Osteoblast (primary cell): ENCODE results near the gene PLEKHG4B. TPM values are rescaled to one million over a fixed set of nuclear protein-coding genes. Genes with fewer than 3 reads are reported as not detected.

Experiments
- DNase-seq: peaks from one replicate; pipeline ENCODE4 v3.0.0; 2011; ENCODE audit warnings: low spot score, mixed read lengths; ENCODE audit not compliant: insufficient read length; ENCODE audit errors: missing footprints
- H2AFZ ChIP-seq: 2 replicates; pipeline ENCODE4 v1.6.0; 2011; ENCODE audit warnings: mild to moderate bottlenecking, low read length
- H3K27ac ChIP-seq: 2 replicates; pipeline ENCODE4 v1.5.1; 2011; ENCODE audit warnings: mild to moderate bottlenecking, low read depth, low read length, moderate library complexity
- H3K27me3 ChIP-seq: 2 replicates; pipeline ENCODE4 v1.6.0; 2012; ENCODE audit warnings: mild to moderate bottlenecking, control low read depth, inconsistent platforms, low read length, moderate library complexity; ENCODE audit not compliant: insufficient read depth
- H3K36me3 ChIP-seq: 2 replicates; pipeline ENCODE4 v1.5.1; 2011; ENCODE audit warnings: mild to moderate bottlenecking, low read length, control low read depth, moderate library complexity; ENCODE audit not compliant: insufficient read depth
- H3K4me1 ChIP-seq: 2 replicates; pipeline ENCODE4 v1.5.1; 2011; ENCODE audit warnings: mild to moderate bottlenecking, low read length, control low read depth, moderate library complexity; ENCODE audit not compliant: insufficient read depth
- H3K4me2 ChIP-seq: 2 replicates; pipeline ENCODE4 v1.6.0; 2011; ENCODE audit warnings: mild to moderate bottlenecking, low read length; ENCODE audit not compliant: insufficient read depth
- H3K4me3 ChIP-seq: fragments of 200-600 bp; sonication (generic); 3 replicates; pipeline ENCODE4 v1.5.1; 2012; ENCODE audit warnings: mild to moderate bottlenecking, low read length, inconsistent platforms; ENCODE audit not compliant: insufficient read depth
- H3K79me2 ChIP-seq: 2 replicates; pipeline ENCODE4 v1.6.0; 2012; ENCODE audit warnings: mild to moderate bottlenecking, low read length, control low read depth, inconsistent platforms; ENCODE audit not compliant: insufficient read depth
- H3K9me3 ChIP-seq: 2 replicates; pipeline ENCODE4 v1.5.1; 2011; ENCODE audit warnings: low read depth, low read length, control low read depth
- H4K20me1 ChIP-seq: 2 replicates; pipeline ENCODE4 v1.6.0; 2012; ENCODE audit warnings: mild to moderate bottlenecking, low read length, control low read depth; ENCODE audit not compliant: insufficient read depth
- CTCF ChIP-seq: IDR thresholded peaks from 2 replicates; pipeline ENCODE4 v1.5.1; 2011; ENCODE audit warnings: mild to moderate bottlenecking, low read depth, low read length, moderate library complexity; ENCODE audit errors: extremely low read depth
- total RNA-seq: library from RNA; depleted of rRNA; stranded (reverse); fragments of >200 nt; gene quantifications from 2 replicates; pipeline ENCODE4 v1.2.3, GENCODE V29; 2012

Gene PLEKHG4B
- total RNA-seq, 1 donor: 0.36 TPM

- H4K20me1 ChIP-seq: peaks cover 8% of the 10 kb centered on the region
- no peak overlapping the region for H3K4me2 ChIP-seq
- H3K36me3 ChIP-seq: no peaks in the 10 kb centered on the region
- H2AFZ ChIP-seq: no peak overlapping the region
- no peaks in the 10 kb centered on the region for H3K79me2 ChIP-seq
- peaks cover 3% of the 10 kb centered on the region for H3K4me1 ChIP-seq
- peaks cover 30% of the 10 kb centered on the region for H3K27me3 ChIP-seq
- H3K9me3 ChIP-seq: no peaks in the 10 kb centered on the region
- no peak overlapping the region for H3K4me3 ChIP-seq
- H3K27ac ChIP-seq: no peak overlapping the region
- peak; percentile 72 for DNase-seq
- no peak for TF ChIP-seq CTCF
These were observed 101.2 kb downstream of the PLEKHG4B start for GRCh38 chr5:192970-193831.

DNA sequence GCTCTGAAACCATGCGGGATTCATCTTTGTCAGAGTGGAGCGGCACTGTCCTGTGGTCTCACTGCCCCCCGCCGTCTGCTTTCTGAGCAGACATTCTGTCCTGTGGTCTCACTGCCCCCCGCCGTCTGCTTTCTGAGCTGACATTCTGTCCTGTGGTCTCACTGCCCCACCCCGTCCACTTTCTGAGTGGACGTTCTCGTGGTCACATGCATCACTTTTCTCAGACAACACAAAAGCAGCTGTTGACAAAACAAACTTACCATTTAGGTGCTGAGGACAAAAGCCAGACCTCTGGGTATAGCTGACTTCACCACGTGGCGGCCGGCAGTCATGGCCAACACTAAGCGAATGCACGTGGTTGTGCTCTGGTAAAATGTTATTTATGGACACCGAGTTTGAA is 102.1 kb downstream of the PLEKHG4B start:
- H3K27me3 ChIP-seq: peaks cover 29% of the 10 kb centered on the region
- H3K4me1 ChIP-seq: no peaks in the 10 kb centered on the region
- no peak for DNase-seq
- no peak overlapping the region for H2AFZ ChIP-seq
- H3K79me2 ChIP-seq: no peaks in the 10 kb centered on the region
- TF ChIP-seq CTCF: no peak
- H3K36me3 ChIP-seq: no peaks in the 10 kb centered on the region
- no peak overlapping the region for H3K4me3 ChIP-seq
- peaks cover 8% of the 10 kb centered on the region for H4K20me1 ChIP-seq
- H3K27ac ChIP-seq: no peak overlapping the region
- no peak overlapping the region for H3K4me2 ChIP-seq
- no peaks in the 10 kb centered on the region for H3K9me3 ChIP-seq

DNA sequence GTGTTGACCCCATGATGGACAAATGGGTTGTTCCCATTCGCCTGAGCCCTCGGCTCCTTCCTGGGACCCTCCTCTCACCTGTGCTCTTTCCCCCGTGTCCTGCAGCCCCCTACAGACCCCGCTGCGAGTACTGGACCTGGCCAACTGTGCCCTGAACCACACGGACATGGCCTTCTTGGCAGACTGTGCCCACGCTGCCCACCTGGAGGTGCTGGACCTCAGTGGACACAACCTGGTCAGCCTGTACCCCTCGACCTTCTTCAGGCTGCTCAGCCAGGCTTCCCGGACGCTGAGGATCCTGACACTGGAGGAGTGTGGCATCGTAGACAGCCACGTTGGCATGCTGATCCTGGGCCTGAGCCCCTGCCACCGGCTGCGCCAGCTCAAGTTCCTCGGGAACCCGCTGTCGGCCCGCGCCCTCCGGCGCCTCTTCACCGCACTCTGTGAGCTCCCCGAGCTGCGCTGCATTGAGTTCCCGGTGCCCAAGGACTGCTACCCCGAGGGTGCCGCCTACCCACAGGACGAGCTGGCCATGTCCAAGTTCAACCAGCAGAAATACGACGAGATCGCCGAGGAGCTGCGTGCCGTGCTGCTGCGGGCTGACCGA is 102.7 kb downstream of the PLEKHG4B start:
- Histone ChIP-seq H3K4me1 (no peaks in the 10 kb centered on the region), H3K9me3 (no peaks in the 10 kb centered on the region), H3K27ac (no peak overlapping the region), H4K20me1 (peaks cover 8% of the 10 kb centered on the region), H2AFZ (no peak overlapping the region), H3K36me3 (no peaks in the 10 kb centered on the region), H3K79me2 (no peaks in the 10 kb centered on the region), H3K4me3 (no peak overlapping the region), H3K4me2 (no peak overlapping the region), H3K27me3 (peaks cover 28% of the 10 kb centered on the region)
- DNase-seq: peak; percentile 79
- no peak for TF ChIP-seq CTCF
